Activated CD8-positive, alpha-beta memory T cell treated with anti-CD3 and anti-CD28 coated beads for 36 hours (primary cell): ENCODE data around the gene ICE2. TPM values are rescaled to one million over a fixed set of nuclear protein-coding genes. Genes with fewer than 3 reads are reported as not detected.

Source experiments
- total RNA-seq, 2 experiments: library from RNA; stranded (reverse); gene quantifications; one replicate each; pipeline ENCODE4 v1.2.3, GENCODE V29; 2021

The ICE2 gene
- total RNA-seq, 2 experiments from 2014 or later: 59.9 to 61.3 TPM

Other genes with a start within 250 kb of the ICE2 start
- gene ANXA2, start 81.2 kb downstream of the ICE2 start, total RNA-seq: 100 to 1,000 TPM; 207 to 210 TPM